ENCODE data around the gene ZFYVE28.

GRCh38 chr4:2286904-2287593 lies 131.4 kb downstream of the ZFYVE28 start:
- TF ChIP-seq CTCF (IDR thresholded peaks at IDR 0.05) (no peak), POLR2A (IDR thresholded peaks at IDR 0.05) (no peak)
